Left ventricle myocardium inferior (tissue), 1 donor: ENCODE data around the gene KIF17. TPM values are rescaled to one million over a fixed set of nuclear protein-coding genes. Genes with fewer than 3 reads are reported as not detected.

Source experiments
- DNase-seq: peaks from one replicate; pipeline ENCODE4 v3.0.0-alpha.2; 2020
- H3K27ac ChIP-seq: fragments of 200-600 bp; replicated peaks from 2 replicates; pipeline ENCODE4 v1.8.0; 2021
- H3K27me3 ChIP-seq: fragments of 200-600 bp; 2 replicates; pipeline ENCODE4 v1.8.0; 2021; ENCODE audit warnings: low read depth
- H3K36me3 ChIP-seq: fragments of 200-600 bp; 2 replicates; pipeline ENCODE4 v1.8.0; 2021
- H3K4me1 ChIP-seq: fragments of 200-600 bp; 2 replicates; pipeline ENCODE4 v1.8.0; 2021
- H3K4me3 ChIP-seq: fragments of 200-600 bp; 2 replicates; pipeline ENCODE4 v1.8.0; 2021; ENCODE audit warnings: mild to moderate bottlenecking, moderate library complexity
- H3K9me3 ChIP-seq: fragments of 200-600 bp; replicated peaks from 2 replicates; pipeline ENCODE4 v1.8.0; 2021
- CTCF ChIP-seq: fragments of 200-600 bp; IDR thresholded peaks from 2 replicates; pipeline ENCODE4 v1.8.0; 2021; ENCODE audit warnings: antibody characterized with exemption, mild to moderate bottlenecking, borderline replicate concordance
- intact Hi-C: fragments of 100-400 bp; cut with micrococcal nuclease; formaldehyde crosslinking; loops from one replicate; pipeline ENCODE4 v1.11.0; 2022
- total RNA-seq: library from RNA; stranded (reverse); fragmentation: NEBNext Ultra II Directional; extraction: Animal tissue kit (Norgen Biotek cat#: 25700); gene quantifications from one replicate; pipeline ENCODE4 v1.2.1, GENCODE V29; 2021
- donor health status: DM: no; HTN: yes; CAD: no; lungs with severe emphysema.

KIF17 gene
- total RNA-seq, 1 donor from 2014 or later, result 4.6 TPM

- no peak for DNase-seq
- no peak for TF ChIP-seq CTCF
- Histone ChIP-seq H3K27me3 (peaks cover 61% of the 10 kb centered on the region), H3K9me3 (no peaks in the 10 kb centered on the region), H3K4me3 (no peak overlapping the region), H3K4me1 (peaks cover 33% of the 10 kb centered on the region), H3K27ac (no peak overlapping the region), H3K36me3 (no peaks in the 10 kb centered on the region)
- intact Hi-C loops, result no loop called here
Observed at GRCh38 chr1:20729990-20730689, 12.3 kb upstream of the KIF17 start.

GRCh38 chr1:20729155-20729931 is 11.5 kb upstream of the KIF17 start:
- H3K36me3 ChIP-seq, result no peaks in the 10 kb centered on the region
- H3K4me1 ChIP-seq, result peaks cover 33% of the 10 kb centered on the region
- H3K9me3 ChIP-seq, result no peaks in the 10 kb centered on the region
- intact Hi-C loops, result no loop called here
- no peak for DNase-seq
- H3K27me3 ChIP-seq, result peaks cover 61% of the 10 kb centered on the region
- TF ChIP-seq CTCF, result no peak
- no peak overlapping the region for H3K4me3 ChIP-seq
- H3K27ac ChIP-seq, result no peak overlapping the region

- intact Hi-C loops, result no loop called here
- no peak for TF ChIP-seq CTCF
- Histone ChIP-seq H3K36me3 (no peaks in the 10 kb centered on the region), H3K4me1 (peaks cover 33% of the 10 kb centered on the region), H3K9me3 (no peaks in the 10 kb centered on the region), H3K27ac (no peak overlapping the region), H3K27me3 (peaks cover 61% of the 10 kb centered on the region), H3K4me3 (no peak overlapping the region)
- no peak for DNase-seq
Observed at GRCh38 chr1:20728371-20729154, 10.8 kb upstream of the KIF17 start.

- peaks cover 26% of the 10 kb centered on the region for H3K4me1 ChIP-seq
- intact Hi-C loops, result no loop called here
- DNase-seq, result no peak
- no peak overlapping the region for H3K4me3 ChIP-seq
- no peak overlapping the region for H3K27ac ChIP-seq
- no peaks in the 10 kb centered on the region for H3K9me3 ChIP-seq
- H3K36me3 ChIP-seq, result no peaks in the 10 kb centered on the region
- TF ChIP-seq CTCF, result no peak
- peaks cover 61% of the 10 kb centered on the region for H3K27me3 ChIP-seq
Observed at GRCh38 chr1:20727746-20728316, 10.0 kb upstream of the KIF17 start.
